Stimulated activated CD4-positive, alpha-beta T cell treated with anti-CD3 and anti-CD28 coated beads, Interleukin-15, amount 100 ng/mL, for 24 hours (primary cell): ENCODE measurements around the gene CRNN.

ENCODE experiments used
- DNase-seq: peaks from one replicate; pipeline ENCODE4 v3.0.0-alpha.2; 2020

Gene CRNN

GRCh38 chr1:152415454-152416227 lies 1.6 kb upstream of the CRNN start:
- DNase-seq = no peak

GRCh38 chr1:152412756-152413155 lies 1.3 kb downstream of the CRNN start:
- DNase-seq = no peak

GRCh38 chr1:152411134-152411533 lies 2.9 kb downstream of the CRNN start:
- no peak for DNase-seq

- no peak for DNase-seq
Measured at GRCh38 chr1:152410599-152410998, 3.5 kb downstream of the CRNN start.

- no peak for DNase-seq
Measured at GRCh38 chr1:152410028-152410427, 4.0 kb downstream of the CRNN start.

GRCh38 chr1:152408664-152409063 lies 5.4 kb downstream of the CRNN start:
- no peak for DNase-seq

GRCh38 chr1:152398812-152399698 lies 15.0 kb downstream of the CRNN start:
- peak; percentile 17 for DNase-seq

- no peak for DNase-seq
Measured at GRCh38 chr1:152397474-152397873, 16.6 kb downstream of the CRNN start.

GRCh38 chr1:152394151-152394550 lies 19.9 kb downstream of the CRNN start:
- no peak for DNase-seq

- no peak for DNase-seq
Measured at GRCh38 chr1:152392909-152393308, 21.2 kb downstream of the CRNN start.

- no peak for DNase-seq
Measured at GRCh38 chr1:152388889-152389288, 25.2 kb downstream of the CRNN start.

- DNase-seq = no peak
Measured at GRCh38 chr1:152386940-152387339, 27.1 kb downstream of the CRNN start.

- DNase-seq = no peak
Measured at GRCh38 chr1:152380932-152381331, 33.1 kb downstream of the CRNN start.

GRCh38 chr1:152374451-152374850 lies 39.6 kb downstream of the CRNN start:
- no peak for DNase-seq

- no peak for DNase-seq
Measured at GRCh38 chr1:152372672-152373071, 41.4 kb downstream of the CRNN start.

- no peak for DNase-seq
Measured at GRCh38 chr1:152367436-152367835, 46.6 kb downstream of the CRNN start.

GRCh38 chr1:152359906-152360305 lies 54.2 kb downstream of the CRNN start, which contains the start of gene FLG2:
TSS of gene FLG2 (minus strand) at chr1:152360006. CDS start at chr1:152358884, 1,122 bp downstream.
- no peak for DNase-seq
